Transverse colon (tissue), 4 donors: ENCODE results near the gene CITED2. TPM values are rescaled to one million over a fixed set of nuclear protein-coding genes. Genes with fewer than 3 reads are reported as not detected.

ENCODE experiments used
- DNase-seq: peaks from one replicate; pipeline ENCODE4 v3.0.0-alpha.2; 2019
- H3K27ac ChIP-seq, 4 donors: fragments of 200-600 bp; sonication (generic); 2 replicates each; pipeline ENCODE4 v1.5.1; 2016 to 2018; ENCODE audit warnings: inconsistent platforms in 4 of 4
- H3K27me3 ChIP-seq: fragments of 200-600 bp; sonication (generic); 2 replicates; pipeline ENCODE4 v1.5.1; 2017; ENCODE audit warnings: inconsistent platforms
- H3K36me3 ChIP-seq, 4 donors: fragments of 200-600 bp; sonication (generic); 2 replicates each; pipeline ENCODE4 v1.5.1; 2017 to 2019; ENCODE audit warnings: inconsistent platforms in 4 of 4
- H3K4me1 ChIP-seq, 4 donors: fragments of 200-600 bp; sonication (generic); 2 replicates each; pipeline ENCODE4 v1.5.1; 2017 to 2020; ENCODE audit warnings: inconsistent platforms in 4 of 4
- H3K4me3 ChIP-seq, 4 donors: fragments of 200-600 bp; sonication (generic); 1 replicate in 1 of 4; 2 replicates in 3 of 4; pipeline versions ENCODE4 v1.5.1 to v1.6.1; 2017 to 2019; ENCODE audit warnings: inconsistent platforms in 4 of 4
- H3K9me3 ChIP-seq, 2 donors: fragments of 200-600 bp; sonication (generic); 2 replicates each; pipeline ENCODE4 v1.5.1; 2017 to 2019; ENCODE audit warnings: inconsistent platforms in 2 of 2
- CTCF ChIP-seq, 5 experiments: fragments of 200-600 bp in 3 of 5; fragments of 450-650 bp in 2 of 5; sonication (generic) in 3 of 5; IDR thresholded peaks; 1 replicate in 2 of 5; 2 replicates in 3 of 5; pipeline ENCODE4 v1.5.1; 2016 to 2017; ENCODE audit warnings: antibody characterized with exemption in 5 of 5, inconsistent platforms in 3 of 5, mild to moderate bottlenecking in 2 of 5, moderate library complexity in 1 of 5
- EP300 ChIP-seq: sonication (generic); formaldehyde crosslinking; IDR thresholded peaks from one replicate; pipeline ENCODE4 v1.6.1; 2017; ENCODE audit warnings: antibody characterized with exemption, low read depth
- POLR2A ChIP-seq: fragments of 450-650 bp; IDR thresholded peaks from one replicate; pipeline ENCODE4 v1.6.1; 2016; ENCODE audit warnings: antibody characterized with exemption, mild to moderate bottlenecking, moderate library complexity
- POLR2AphosphoS5 ChIP-seq, 3 donors: sonication (generic); formaldehyde crosslinking; IDR thresholded peaks; one replicate each; pipeline ENCODE4 v1.6.1; 2016; ENCODE audit warnings: antibody characterized with exemption in 3 of 3
- WGBS, 2 donors: methylation state at CpG; one replicate each; pipeline ENCODE4 v1.1.5; 2018; ENCODE audit warnings: low coverage in 1 of 2; 5-methylcytosine and 5-hydroxymethylcytosine counted together
- in situ Hi-C, 4 donors: fragments of 200-750 bp; cut with MboI; loops; one replicate each; pipeline versions ENCODE4 v1.15.0 to v1.15.1; 2017; ENCODE audit warnings: low sequenced_read_pairs in 3 of 4, low pct_ligation_motif_present in 1 of 4, low pct_unique_long_range_greater_than_20kb in 1 of 4
- intact Hi-C: fragments of 100-400 bp; cut with DNase I; formaldehyde crosslinking; loops from one replicate; pipeline ENCODE4 v1.15.1; 2023; ENCODE audit warnings: low total_unique reads
- total RNA-seq, 4 donors: library from RNA; depleted of rRNA; stranded (reverse); fragments of >200 nt; gene quantifications; one replicate each; pipeline ENCODE4 v1.1.0, GENCODE V29; 2016

The CITED2 gene
- total RNA-seq, 4 donors from 2014 or later = 66.6 to 116 (median 102) TPM

GRCh38 chr6:139376017-139376330, 1.5 kb upstream of the CITED2 start:
- Histone ChIP-seq H3K9me3 (no peaks in the 10 kb centered on the region), H3K27ac (peak overlapping the region; percentile 92 to 99 (median 96)), H3K27me3 (no peaks in the 10 kb centered on the region), H3K4me1 (peaks cover 0 to 22% (median 19%) of the 10 kb centered on the region in 4 donors), H3K36me3 (peaks cover 0 to 10% (median 7%) of the 10 kb centered on the region in 4 donors), H3K4me3 (peak overlapping the region; percentile 58 to 87 (median 82))
- DNase-seq = no peak
- 1 to 3% methylated on average over 10 to 11 of the region's 11 CpGs for WGBS, 2 donors
- in situ Hi-C loops = loop anchor here in 3 of 4 donors (5.0 to 25.0 kb wide), 9 partner anchors 159 to 1061 kb away; no protein-coding TSS in a partner anchor
- intact Hi-C loops = loop anchor here (10.0 kb wide), 4 partner anchors 99 to 479 kb away; no protein-coding TSS in a partner anchor
- TF ChIP-seq EP300 (no peak), CTCF (IDR thresholded peaks at IDR 0.05) (no peak), POLR2AphosphoS5 (IDR thresholded peaks at IDR 0.05) (no peak), POLR2A (no peak)

GRCh38 chr6:139375226-139376016, 973 bp upstream of the CITED2 start:
- Histone ChIP-seq H3K4me1 (peaks cover 0 to 28% (median 22%) of the 10 kb centered on the region in 4 donors), H3K36me3 (peaks cover 0 to 10% (median 7%) of the 10 kb centered on the region in 4 donors), H3K4me3 (peak overlapping the region; percentile 80 to 87 (median 86)), H3K27ac (peak overlapping the region; percentile 92 to 99 (median 96)), H3K27me3 (no peaks in the 10 kb centered on the region), H3K9me3 (no peaks in the 10 kb centered on the region)
- intact Hi-C loops (loop anchor here (2.0 to 10.0 kb wide), 5 partner anchors 99 to 479 kb away; no protein-coding TSS in a partner anchor), in situ Hi-C loops (loop anchor here in 3 of 4 donors (5.0 to 25.0 kb wide), 9 partner anchors 159 to 1062 kb away; no protein-coding TSS in a partner anchor)
- DNase-seq = peak; percentile 95
- TF ChIP-seq CTCF (IDR thresholded peaks at IDR 0.05) (peak in 1 of 5 experiments; percentile 4), POLR2A (peak; percentile 76), EP300 (peak; percentile 43), POLR2AphosphoS5 (IDR thresholded peaks at IDR 0.05) (peak; percentile 89 to 95 (median 92))
- 0% methylated on average over 12 to 44 of the region's 44 CpGs for WGBS, 2 donors

GRCh38 chr6:139373928-139374356, 506 bp downstream of the CITED2 start:
- Histone ChIP-seq H3K36me3 (peaks cover 0 to 10% (median 7%) of the 10 kb centered on the region in 4 donors), H3K27ac (peak overlapping the region; percentile 92 to 99 (median 96)), H3K9me3 (no peaks in the 10 kb centered on the region), H3K4me1 (peaks cover 7 to 43% (median 32%) of the 10 kb centered on the region in 4 donors), H3K27me3 (no peaks in the 10 kb centered on the region), H3K4me3 (peak overlapping the region; percentile 80 to 87 (median 86))
- in situ Hi-C loops (loop anchor here in 3 of 4 donors (10.0 to 25.0 kb wide), 6 partner anchors 137 to 562 kb away; no protein-coding TSS in a partner anchor), intact Hi-C loops (loop anchor here (2.0 to 10.0 kb wide), 5 partner anchors 101 to 481 kb away; no protein-coding TSS in a partner anchor)
- no peak for DNase-seq
- TF ChIP-seq EP300 = no peak
- no peak for TF ChIP-seq POLR2A
- 0 to 1% methylated on average over 1 to 25 of the region's 25 CpGs for WGBS, 2 donors

- WGBS, 2 donors = 0% methylated on average over 3 to 46 of the region's 57 CpGs
- H3K4me3 ChIP-seq = peak overlapping the region; percentile 80 to 87 (median 86)
- intact Hi-C loops = loop anchor here (10.0 kb wide), 4 partner anchors 101 to 481 kb away; no protein-coding TSS in a partner anchor
Measured at GRCh38 chr6:139373154-139373927, 1.1 kb downstream of the CITED2 start.

More at GRCh38 chr6:139373154-139373927, 1.1 kb downstream of the CITED2 start:
- Histone ChIP-seq H3K9me3 (no peaks in the 10 kb centered on the region), H3K36me3 (peaks cover 0 to 10% (median 7%) of the 10 kb centered on the region in 4 donors), H3K4me1 (peaks cover 7 to 43% (median 32%) of the 10 kb centered on the region in 4 donors), H3K27ac (peak overlapping the region; percentile 92 to 99 (median 96)), H3K27me3 (no peaks in the 10 kb centered on the region)
- in situ Hi-C loops = loop anchor here in 3 of 4 donors (10.0 to 25.0 kb wide), 6 partner anchors 136 to 561 kb away; no protein-coding TSS in a partner anchor
- DNase-seq = peak; percentile 74
- TF ChIP-seq POLR2A (no peak), EP300 (no peak), POLR2AphosphoS5 (IDR thresholded peaks at IDR 0.05) (peak; percentile 15 to 37 (median 37)), CTCF (IDR thresholded peaks at IDR 0.05) (peak; percentile 10 to 41 (median 30))
